ENCODE measurements around the gene DPF1.
"Not testable (repeated sequence)": the region's sequence is repeated elsewhere in the genome, so short reads cannot be mapped to it uniquely, and the experiment has no call there.

Gene DPF1

DNA sequence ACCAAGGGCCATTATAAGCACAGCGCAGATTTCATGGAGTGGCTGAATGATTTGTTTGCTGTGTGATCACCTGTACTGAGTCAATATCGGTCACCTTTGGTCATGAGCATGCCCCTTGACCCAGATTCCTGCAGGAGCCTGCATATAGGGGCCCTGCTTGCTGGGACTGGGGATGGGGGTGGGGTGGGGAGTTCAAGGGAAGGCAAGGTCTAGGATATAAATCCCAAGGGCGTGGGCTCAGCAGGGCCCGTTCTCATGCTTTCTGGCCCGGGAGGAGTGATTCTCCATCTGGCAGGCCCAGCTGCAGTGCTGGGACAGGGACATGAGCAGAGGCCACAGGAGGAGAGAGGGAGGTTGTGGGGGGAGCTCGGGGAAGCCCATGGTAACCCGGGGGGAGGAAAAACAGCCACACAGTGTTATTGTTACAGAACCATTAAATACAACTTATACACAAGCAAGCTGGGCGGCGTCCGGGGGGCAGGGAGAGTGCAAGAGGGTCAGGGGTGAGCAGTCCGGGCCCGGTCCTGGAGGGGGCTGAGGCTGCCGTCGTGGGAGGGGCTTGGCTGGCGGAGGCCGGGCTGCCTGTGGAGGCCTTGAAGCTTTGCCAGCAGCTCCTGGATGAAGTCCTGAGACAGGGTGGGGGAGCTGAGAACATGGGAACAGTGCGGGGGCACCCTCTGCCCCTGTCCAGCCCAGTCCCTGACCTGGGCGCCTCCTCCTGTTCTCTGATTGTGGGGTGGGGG, 27.0 kb upstream of the DPF1 start:
- no peak for DNase-seq (ENCODE audit: low read depth)

DNA sequence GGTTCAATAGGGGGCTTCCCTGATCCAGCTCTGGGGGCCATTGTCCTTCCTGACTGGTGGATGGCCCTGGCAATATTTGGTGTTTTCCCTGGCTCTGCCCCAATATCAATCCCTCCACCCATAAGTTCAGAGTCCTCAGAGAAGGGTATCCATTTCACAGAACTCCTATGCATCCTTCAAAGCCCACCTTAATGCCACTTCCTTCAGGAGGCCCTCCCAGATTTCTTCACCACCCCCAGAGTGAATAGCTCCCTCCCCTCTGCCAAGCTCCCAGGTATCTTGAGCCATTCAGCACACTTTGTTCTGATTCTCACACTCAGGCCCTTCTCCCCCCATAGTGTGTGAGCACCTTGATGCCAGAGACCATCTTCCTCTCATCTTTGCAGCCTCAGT, 26.4 kb upstream of the DPF1 start:
- DNase-seq (ENCODE audit: low read depth) = no peak

DNA sequence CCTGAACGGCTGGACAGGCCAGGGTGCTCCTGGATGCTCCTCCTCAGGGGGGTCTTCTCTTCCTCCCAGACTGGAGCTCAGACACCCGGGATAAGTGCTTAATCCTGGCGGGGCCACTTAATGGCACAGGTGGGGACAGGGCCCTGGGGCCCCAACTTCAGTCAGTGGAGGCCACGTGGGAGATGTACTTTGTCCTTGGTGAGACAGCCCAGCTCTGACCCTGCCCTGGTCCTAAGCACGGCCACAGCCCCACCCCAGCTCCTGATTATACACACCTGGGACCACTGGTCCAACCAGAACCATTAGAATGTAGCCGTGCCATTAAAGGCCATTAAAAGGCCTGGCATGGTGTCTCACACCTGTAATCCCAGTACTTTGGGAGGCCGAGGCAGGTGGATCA, 24.4 kb upstream of the DPF1 start:
- no peak for DNase-seq (ENCODE audit: low read depth)

DNA sequence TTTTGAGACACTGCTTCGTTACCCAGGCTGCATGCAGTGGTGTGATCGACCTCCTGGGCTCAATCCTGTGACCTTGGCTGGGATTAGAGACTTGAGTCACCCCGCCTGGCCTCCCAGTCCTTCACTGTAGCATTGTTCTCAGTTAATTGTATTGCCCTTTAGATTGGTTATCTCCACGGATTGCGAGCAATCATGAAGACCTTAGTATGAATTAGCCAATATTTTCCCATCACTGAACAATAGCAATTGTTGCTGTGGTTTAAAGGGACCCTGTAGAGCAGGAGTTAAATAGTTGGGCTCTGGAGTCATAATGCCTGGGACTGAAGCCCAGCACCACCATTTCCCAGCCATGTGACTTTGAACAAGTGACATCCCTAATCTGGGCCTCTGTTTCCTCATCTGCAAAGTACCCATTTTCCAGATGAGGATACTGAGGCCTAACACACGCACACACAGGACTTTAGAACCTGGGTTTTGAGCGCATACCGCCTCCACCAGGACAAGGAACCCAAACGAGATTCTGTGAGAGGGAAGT, 23.8 kb upstream of the DPF1 start:
- no peak for DNase-seq (ENCODE audit: low read depth)

DNA sequence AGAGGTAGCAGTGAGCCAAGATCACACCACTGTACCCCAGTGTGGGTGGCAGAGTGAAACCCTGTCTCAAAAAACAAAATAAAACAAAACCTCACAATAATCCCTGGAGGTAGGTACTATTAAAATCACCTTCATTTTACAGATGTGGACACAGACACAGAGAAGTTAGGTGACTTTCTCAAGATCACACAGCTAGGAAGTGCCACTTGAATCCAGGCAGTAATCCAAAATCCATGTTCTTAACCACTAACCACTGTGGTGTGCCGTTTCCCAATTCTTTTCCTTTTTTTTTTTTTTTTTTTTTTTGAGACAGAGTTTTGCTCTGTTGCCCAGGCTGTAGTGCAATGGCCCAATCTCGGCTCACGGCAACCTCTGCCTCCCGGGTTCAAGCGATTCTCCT, 23.1 kb upstream of the DPF1 start:
- no peak for DNase-seq (ENCODE audit: low read depth)

DNA sequence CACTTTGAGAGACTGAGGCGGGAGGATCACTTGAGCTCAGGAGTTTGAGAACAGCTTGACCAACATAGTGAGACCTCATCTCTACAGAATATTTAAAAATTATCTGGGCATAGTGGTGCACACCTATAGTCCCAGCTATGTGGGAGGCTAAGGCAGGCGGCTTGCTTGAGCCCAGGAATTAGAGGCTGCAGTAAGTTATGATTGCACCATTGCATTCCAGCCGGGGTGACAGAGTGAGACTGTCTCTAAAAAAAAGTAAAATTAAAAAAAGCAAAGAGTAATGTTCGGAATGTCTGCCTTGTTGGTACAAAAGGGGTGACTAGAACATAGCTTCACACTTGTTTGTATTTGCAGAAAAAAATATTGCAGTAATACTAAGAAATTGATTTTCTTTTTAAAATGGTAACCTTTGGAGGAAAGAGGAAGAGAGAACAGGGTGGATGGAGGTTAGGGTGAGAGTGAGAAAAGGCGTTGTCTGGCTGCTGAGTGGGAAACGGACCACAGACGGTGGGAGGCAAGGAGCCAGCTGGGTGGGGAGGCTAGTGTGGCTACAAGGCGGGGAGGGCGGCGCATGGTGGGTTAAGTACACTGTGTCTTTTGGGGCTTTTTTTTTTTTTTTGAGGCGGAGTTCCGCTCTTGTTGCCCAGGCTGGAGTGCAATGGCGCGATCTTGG, 21.9 kb upstream of the DPF1 start:
- no peak for DNase-seq (ENCODE audit: low read depth)

DNA sequence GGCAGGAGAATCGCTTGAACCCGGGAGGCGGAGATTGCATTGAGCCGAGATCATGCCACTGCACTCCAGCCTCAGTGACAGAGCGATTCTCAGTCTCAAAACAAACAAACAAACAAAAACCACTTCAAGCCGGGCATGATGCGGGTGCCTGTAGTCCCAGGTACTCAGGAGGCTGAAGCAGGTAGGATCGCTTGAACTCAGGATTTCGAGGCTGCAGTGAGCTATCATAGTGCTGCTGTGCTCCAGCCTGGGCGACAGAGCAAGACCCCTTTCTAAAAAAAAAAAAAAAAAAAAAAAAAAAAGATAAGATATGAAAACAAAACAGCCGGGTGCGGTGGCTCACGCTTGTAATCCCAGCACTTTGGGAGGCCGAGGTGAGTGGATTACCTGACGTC, 19.3 kb upstream of the DPF1 start:
- DNase-seq (ENCODE audit: low read depth) = no peak

DNA sequence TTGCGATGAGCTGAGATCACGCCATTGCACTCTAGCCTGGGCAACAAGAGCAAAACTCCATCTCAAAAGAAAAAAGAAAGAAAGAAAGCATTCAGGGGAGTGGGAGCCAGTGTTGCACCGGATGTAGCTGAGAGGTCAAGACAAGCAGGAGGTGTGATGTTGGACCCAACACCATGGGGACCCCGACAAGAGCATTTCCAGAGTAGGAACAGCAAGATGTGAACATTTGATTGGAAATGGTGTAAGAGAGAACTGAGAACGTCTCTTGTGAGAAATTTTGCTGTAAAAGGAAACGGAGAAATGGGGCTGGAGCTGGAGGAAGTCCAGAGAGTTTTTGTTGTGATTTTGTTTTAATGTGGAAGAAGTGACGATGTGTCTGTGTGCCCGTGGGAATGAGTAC, 15.8 kb upstream of the DPF1 start:
- no peak for DNase-seq (ENCODE audit: low read depth)

DNA sequence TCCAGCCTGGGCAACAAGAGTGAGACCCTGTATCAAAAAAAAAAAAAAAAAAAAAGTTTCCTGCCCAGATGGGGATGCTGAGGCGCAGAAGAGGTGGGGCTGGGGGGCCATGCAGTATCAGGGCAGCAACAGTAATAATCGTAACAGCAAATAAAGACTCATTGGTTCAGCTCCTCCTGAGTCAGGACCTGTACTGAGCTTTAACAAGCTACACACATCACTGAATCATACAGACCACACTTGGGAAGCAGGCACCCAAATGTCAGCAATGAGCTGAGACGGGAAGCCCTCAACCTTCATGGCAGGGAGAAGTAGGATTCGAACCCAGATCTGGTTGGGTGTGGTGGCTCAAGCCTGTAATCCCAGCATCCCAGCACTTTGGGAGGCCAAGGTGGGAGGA, 10.6 kb upstream of the DPF1 start:
- no peak for DNase-seq (ENCODE audit: low read depth)

DNA sequence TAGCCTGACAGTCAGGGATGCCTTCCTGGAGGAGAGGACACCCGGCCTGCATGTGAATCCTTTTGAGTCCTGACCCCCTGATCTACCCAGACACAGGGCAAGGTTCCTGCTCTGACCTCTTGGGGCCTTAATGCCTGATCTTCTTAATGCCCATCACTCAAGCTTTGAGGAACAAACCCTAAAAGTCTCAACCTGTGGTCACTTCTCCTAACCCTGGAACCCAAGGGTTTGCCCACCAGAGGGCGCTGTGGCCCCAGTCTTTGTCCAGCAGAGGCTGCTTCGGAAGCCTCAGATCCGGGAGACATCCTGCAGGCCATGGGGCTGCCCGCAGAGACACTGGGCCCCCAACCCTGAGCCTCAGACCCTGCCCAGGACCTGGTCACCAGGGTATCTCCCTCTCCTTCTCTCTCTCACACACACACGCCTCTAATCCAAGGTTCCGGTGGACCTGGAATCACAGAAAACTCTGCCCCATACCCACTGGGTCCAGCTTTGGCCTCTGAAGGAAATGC, 9.8 kb upstream of the DPF1 start:
- DNase-seq (ENCODE audit: low read depth) = no peak

DNA sequence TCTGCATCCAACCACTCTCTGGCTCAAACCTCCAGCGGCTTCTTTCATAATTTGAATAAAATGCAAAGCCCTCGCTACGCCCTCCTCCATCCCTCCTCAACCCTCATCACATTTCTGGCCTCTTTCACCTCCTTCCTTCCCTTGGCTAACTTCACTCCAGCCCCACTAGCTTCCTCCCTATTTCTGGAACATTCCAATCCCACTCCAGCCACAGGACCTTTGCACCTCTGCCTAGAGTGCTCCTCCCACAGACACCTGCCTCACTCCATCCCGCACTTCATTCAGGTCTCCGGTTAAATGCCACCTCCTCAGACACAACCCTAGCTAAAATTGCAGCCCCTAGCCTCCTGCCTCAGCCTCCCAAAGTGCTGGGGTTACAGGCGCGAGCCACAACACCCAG, 7.9 kb upstream of the DPF1 start:
- no peak for DNase-seq (ENCODE audit: low read depth)

DNA sequence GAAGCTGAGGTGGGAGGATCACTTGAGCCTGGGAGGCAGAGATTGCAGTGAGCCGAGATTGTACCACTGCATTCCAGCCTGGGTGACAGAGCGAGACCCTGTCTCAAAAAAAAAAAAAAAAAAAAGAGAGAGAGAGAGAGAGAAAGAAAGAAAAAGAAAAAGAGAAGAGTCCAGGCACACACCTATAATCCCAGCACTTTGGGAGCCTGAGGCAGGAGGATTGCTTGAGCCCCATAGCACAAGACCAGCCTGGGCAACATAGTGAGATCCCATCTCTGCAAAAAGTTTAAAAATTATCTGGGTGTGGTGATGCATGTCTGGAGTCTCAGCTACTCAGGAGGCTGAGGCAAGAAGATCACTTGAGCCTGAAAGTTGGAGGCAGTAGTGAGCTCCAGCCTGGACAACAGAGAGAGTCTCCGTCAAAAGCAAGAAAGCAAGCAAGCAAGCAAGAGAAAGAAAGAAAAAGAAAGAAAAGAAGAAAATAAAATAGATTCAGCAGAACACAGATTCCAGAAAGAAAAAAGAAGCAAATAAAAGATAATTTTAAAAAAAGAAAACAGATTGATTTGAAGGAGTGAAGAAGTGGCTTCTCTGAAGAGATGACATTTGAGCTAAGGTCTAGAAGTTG, 6.6 kb upstream of the DPF1 start:
- not testable (repeated sequence) for DNase-seq (ENCODE audit: low read depth)

DNA sequence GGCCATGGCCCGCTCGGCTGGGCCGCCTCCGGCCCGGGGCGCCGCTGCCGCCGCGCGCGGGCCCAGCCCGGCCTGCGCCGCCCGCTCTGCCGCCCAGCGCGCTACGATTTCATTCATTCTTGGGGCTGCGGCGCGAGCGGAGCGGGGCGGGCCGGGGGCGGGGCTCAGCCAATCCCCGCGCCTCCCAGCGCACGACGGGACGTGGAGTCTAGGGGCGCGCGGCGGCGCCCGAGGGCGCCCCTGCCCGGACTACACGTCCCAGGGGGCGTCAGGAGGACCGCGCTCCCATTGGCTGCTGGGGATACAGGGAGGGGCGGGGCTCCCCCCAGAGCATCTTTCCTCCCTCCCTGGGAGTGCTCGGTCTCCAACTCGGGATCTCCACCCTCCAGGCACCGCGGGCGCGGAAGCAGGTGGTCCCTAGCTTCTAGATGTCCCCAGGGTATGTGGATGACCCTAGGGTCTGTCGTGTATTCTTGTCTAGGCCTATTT, 5.6 kb upstream of the DPF1 start:
- peak; percentile 81 for DNase-seq (ENCODE audit: low read depth)

DNA sequence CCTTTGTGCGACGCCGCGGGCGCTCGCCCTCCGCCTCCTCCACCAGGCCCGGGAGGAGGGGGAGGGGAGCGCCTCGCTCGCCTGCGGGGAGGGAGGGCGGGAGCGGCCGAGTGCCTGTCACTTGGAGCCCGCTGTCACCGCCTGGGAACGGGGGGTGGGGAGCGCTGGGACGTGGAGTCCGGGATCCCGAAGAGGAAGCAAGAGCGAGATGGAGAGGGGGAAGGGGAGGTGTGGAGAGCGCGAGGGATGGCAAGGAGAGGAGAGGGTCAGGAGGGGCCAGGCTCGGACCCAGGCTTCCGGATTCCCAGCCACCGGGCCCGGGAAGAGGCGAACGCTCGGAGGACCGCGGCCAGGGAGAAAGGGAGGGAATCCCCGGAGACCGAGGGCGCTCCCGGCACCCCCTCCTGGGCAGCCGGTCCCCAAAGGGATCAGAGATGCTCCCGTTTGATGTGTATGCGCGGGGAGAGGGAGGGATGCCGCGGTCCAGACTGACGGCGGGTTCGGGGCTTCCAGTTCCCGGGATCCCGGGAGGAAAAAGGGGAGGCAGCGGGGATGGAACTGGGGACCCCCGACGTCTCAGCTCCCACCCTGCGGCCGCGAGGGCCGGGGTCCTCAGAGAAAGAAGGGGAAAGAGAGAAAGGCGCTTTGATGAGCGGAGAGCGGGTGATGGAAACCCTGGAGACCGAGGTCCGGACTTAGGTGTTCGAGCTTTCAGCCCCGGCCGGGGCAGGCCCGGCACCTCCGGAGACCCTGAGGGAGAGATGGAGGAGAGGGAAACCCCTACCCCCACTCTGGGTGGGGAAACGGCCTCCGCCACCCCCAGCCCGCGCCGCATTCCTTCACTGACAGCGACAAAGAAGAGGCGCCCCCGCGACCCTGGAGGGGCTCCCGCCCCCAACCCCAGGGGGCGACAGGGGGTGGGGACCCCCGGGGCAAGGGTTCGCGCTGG, 4.7 kb upstream of the DPF1 start:
- no peak for DNase-seq (ENCODE audit: low read depth)

DNA sequence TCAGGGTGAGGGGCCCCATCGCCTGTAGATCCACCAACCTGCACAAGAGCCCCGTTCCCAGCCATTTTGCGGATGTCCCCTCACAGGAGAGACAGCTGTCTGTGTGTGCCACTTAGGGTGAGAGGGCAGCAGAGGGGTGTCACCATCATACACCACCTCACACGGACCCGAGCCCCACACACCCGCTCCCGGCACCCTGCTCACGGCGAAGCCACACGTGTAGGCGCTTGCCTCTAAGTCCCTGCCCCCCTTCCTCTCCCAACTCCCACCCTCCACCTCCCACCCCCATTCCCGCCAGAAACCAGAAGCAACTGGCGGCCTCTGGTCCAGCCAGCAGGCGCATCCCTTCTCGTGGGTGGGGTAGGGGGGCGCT, 4.0 kb upstream of the DPF1 start:
- DNase-seq (ENCODE audit: low read depth) = no peak

DNA sequence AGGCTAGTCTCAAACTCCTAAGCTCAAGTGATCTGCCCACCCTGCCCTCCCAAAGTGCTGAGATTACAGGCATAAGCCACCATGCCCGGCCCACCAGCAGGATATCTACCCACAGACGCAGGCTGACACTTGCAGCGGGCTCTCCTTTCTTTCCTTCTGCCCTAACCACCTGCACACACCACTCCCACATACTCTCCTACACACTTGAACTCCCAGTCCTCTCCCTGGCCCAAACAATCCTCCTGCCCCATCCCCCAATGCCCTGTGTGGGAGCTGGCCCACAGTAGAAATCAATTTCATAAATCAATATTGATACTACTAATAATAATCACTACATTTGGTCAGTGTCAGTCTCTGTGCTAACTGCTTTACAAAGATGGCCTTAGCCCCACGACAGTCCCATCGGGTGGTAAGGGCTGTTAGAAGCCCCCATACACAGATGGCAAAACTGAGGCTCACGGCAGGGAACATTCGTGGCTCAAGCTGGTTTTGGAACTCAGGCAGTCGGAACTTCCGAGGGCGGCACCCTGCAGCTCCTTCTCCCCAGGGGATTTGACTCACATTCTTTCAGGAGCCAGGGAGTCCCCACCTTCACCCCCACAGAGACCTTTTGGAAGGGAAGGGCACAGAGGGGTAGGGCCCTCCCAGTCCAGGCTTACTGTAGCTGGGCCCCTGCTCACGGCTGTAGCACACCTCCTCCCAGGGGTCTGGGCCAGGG, 3.4 kb upstream of the DPF1 start:
- DNase-seq (ENCODE audit: low read depth) = no peak

DNA sequence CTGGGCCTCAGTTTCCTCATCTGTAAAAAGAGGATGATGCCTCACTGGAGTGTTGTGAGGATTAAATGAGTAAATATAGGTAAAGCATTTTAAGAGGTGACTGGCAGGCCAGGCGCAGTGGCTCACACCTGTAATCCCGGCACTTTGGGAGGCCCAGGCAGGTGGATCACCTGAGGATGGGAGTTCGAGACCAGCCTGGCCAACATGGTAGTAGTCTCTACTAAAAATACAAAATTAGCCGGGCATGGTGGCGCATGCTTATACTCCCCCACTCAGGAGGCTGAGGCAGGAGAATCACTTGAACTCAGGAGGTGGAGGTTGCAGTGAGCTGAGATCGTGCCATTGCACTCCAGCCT, 819 bp upstream of the DPF1 start:
- not testable (repeated sequence) for DNase-seq (ENCODE audit: low read depth)

DNA sequence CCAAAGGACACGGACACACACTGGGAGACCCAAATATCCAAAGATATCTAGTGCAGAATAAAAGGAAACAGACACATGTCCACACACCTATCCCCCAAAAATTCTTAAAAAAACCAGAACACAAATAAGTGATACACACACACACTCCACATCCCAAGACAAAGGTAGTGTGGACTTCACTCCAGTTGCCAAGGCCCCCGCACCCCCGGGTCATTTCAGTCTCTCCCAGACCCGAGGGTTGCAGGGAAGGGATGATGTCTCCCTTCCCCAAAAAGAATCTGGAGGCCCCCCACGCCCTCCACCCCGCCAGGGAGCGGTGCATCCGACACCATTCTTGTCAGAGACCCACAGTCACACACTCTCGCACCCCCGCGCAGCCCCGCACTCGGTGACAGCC, 407 bp downstream of the DPF1 start:
- DNase-seq (ENCODE audit: low read depth) = no peak

DNA sequence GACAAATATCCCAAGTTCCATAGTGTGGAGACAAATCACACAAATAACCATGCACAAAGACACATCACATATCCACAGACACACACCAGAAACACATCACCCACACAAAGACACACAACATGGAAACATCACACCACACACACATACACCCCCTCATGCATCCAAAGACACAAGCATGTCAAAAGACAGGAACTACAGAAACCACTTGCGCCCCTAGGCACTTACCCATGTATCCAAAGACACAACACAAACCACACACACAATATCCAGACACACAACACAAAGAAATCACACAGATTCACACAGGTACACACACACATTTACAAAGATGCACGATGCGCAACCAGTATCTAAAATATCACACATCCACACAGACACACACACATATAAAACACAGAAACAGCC, 901 bp downstream of the DPF1 start:
- DNase-seq (ENCODE audit: low read depth) = no peak

DNA sequence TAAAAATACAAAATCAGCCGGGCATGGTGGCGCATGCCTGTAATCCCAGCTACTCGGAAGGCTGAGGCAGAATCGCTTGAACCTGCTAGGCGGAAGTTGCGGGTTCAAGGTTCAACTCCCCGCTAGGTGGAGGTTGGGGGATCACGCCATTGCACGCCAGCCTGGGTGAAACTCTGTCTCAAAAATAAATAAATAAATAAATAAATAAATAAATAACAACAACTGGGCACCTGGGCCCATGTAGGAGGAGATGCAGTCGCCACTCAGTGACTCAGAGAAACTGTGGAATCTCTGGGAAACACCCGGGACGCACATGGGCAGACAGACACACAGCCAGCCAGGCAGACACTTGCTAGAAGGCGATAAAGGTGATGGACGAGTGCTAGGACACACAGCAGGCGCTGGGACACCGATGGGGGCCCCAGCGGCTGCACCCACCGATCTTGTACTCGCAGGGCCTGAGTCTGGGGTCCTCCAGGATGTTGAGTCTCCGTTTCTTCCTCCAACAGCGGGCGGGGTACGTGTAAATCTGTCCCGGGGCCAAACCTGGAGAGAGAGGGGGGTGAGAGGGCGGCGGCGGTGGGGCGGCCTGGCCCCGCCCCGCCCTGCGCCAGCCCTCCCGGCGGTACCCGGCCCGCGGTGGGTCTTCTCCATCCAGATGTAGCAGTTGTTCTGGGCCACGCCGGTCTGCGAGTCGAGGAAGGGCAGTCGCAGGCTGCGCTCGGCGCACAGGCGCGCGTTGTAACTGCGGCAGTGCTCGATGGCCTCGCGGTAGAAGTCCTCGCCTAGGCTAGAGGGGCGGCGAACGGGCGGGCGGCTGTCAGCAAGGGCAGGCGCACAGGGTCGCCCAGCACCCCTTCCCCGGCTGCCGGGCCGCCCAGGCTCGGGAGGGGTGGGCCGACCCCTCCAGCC, 1.8 kb downstream of the DPF1 start:
- no peak for DNase-seq (ENCODE audit: low read depth)
